IPS DF 4.7 (cell line): ENCODE data around the gene SORBS2.

ENCODE experiments used
- DNase-seq: peaks from one replicate; pipeline ENCODE4 v3.0.0-alpha.2; 2013; ENCODE audit warnings: low spot score; ENCODE audit errors: extremely low read depth

The SORBS2 gene

GRCh38 chr4:185677637-185678314 is 134.2 kb downstream of the SORBS2 start:
- DNase-seq: no peak

DNA sequence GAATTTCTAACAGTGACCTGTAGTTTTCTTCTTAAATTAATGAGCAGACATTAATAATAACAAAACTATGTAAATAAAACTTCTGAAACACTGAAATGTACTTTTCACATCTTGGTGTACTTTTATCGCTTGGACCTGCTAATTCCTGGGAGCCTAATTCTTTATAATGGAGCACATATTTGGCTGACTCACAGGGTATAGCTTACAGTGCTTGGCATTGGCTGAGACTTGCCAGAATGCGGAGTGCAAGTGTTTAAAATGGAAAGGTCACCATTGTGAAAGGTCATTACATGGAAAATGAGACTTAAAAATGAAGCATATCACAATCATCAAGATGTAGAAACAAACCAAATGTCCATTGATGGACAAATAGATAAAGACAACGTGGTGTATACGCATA is 139.4 kb downstream of the SORBS2 start:
- DNase-seq: no peak

- DNase-seq: no peak
Observed at GRCh38 chr4:185672151-185672550, 139.8 kb downstream of the SORBS2 start.

GRCh38 chr4:185671496-185671895 is 140.5 kb downstream of the SORBS2 start:
- DNase-seq: no peak

GRCh38 chr4:185671066-185671465 is 140.9 kb downstream of the SORBS2 start:
- DNase-seq: no peak

DNA sequence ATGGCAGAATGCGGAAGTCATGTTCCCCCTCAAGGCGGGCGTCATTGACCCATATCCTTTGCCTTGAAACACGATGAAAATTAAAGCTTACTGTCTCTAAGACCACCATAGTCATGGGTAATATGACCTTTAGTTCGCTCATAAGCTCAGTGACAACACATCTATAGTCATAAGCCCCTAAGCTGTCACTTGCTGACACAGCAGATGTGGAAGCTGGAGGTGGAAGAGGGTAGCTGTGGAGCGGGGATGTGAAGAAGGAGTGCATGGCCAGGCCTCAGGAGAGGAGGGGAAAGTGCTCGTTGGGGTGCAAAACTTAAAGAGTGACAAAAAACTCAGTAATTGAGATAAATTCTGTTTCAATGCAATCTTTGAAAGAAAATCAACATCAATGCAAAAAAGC is 142.7 kb downstream of the SORBS2 start:
- DNase-seq: no peak

- DNase-seq: no peak
Observed at GRCh38 chr4:185666156-185666555, 145.8 kb downstream of the SORBS2 start.

GRCh38 chr4:185665655-185666054 is 146.3 kb downstream of the SORBS2 start:
- DNase-seq: no peak

- DNase-seq: no peak
Observed at GRCh38 chr4:185664481-185664880, 147.5 kb downstream of the SORBS2 start.

DNA sequence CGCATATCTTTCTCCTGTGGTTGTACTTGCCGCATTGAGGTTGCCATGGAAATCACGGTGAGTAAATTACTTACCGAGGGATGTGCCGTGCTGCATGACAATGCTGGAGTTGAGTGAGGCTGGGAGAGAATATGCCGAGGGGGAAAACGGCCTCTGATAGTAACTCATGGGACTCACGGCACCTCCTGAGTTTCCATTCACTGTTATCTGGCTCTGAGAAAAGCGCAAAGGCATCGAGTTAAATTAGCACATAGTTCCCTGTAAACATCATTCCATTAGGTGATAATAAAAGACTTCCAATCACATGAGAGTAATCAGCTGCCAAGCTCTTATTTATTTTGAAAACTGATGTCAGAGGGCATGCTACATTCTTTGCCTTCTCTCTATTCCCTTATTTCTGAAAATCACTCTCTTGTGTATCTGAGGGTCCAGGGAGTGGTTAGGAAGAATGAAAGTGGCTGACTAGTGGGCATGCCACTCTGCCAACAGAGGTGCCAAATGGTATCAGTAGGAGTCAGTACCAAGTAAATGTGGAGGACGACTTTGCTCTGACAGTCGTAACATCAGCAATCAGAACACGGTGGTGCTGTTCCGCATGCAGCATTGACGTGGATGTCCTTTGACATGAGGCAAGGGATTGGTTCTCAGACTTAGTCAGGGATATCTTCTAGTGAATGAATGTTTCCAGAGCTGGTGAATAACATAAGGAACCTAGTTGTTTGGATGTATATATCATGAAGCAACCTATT is 149.8 kb downstream of the SORBS2 start:
- DNase-seq: no peak

DNA sequence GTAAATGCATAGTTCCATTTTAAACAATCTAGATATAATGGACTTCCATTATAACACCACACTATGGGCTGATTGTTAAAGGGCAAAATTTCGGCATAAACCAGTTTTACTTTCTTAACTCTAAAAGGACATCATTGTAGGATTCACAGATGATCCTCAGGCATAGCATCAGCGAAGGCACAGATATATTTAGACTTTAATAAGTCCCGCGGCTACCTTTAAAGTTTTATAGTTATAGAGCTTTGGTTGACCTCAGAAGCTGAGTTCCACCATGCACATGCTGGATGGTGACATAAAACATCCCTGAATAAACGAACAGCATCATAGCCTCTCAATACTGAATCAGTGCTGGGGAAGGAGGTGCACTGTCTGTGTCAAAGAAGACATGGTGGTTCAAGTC is 151.7 kb downstream of the SORBS2 start:
- DNase-seq: no peak

GRCh38 chr4:185657699-185658098 is 154.3 kb downstream of the SORBS2 start:
- DNase-seq: no peak

GRCh38 chr4:185657183-185657582 is 154.8 kb downstream of the SORBS2 start:
- no peak for DNase-seq

- no peak for DNase-seq
Observed at GRCh38 chr4:185656467-185656931, 155.5 kb downstream of the SORBS2 start.

DNA sequence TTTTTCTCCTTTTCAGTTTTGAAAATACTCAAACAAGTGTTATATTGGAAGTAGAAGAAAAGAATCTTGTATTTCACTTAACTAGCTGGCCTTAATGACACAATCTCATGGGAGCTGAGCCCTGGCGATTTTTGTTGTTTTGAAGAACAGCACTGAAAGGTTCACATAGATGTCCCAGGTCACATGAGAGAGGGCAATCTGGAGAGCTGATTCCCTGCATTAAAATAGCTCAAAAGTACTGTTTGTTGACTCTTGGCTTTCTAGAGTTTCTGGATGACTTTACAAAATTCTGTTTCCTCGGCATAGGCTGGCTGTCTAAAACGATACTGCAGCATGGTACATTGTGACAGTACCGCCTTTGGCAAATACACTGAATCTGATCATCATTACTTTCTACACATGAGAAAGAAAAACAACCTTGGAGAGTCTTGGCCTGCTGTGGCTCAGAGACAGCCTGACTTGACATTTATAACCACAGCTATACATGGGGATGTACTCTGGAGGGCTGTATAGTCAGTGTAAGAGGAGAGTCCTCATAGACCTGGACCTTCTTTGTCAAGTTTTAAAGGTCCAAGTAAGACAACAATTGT is 156.9 kb downstream of the SORBS2 start:
- DNase-seq: no peak

GRCh38 chr4:185654311-185654710 is 157.7 kb downstream of the SORBS2 start:
- DNase-seq: no peak

DNA sequence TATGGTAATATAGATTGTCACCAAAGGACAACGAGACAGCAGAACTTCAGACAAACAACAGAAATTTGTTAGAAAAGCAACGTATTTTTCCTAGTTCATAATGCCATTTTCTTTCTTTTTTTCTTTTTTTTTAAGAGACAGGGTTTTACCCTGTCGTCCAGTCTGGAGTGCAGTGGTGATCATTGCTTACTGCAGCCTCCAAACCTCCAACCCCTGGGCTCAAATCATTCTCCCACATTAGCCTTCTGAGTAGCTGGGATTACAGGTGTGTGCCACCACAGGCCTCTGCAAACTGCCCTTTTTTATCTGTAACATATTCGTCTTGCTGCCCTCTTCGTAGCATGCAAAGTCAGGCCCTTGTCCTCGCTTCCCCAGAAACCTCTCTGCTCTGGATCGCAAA is 160.1 kb downstream of the SORBS2 start:
- DNase-seq: no peak

DNA sequence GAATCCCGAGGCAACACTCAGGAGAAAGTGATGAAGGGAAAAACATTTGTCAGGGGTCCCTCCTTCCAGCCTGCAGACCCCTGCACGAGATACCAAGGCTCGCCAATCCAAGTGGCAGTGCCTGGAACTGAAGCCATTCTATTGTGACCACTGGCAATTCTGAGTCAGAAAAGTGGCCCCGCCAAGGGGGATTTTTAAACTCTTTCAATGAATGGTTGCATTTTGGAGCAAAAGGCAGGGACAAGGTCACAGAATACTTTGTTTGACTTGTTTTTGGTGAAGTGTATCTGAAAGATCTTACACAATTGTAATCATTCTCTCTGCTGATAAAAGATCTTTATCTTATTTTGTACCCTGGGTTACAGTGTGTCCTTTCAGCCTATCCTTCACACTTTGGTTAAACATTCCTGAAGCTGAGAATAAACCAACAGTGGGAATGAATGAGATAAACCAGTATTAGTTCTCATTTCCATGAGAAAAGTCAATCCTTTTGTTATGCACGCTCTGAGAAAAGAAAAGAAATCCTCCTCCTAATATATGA is 160.8 kb downstream of the SORBS2 start:
- DNase-seq: no peak

DNA sequence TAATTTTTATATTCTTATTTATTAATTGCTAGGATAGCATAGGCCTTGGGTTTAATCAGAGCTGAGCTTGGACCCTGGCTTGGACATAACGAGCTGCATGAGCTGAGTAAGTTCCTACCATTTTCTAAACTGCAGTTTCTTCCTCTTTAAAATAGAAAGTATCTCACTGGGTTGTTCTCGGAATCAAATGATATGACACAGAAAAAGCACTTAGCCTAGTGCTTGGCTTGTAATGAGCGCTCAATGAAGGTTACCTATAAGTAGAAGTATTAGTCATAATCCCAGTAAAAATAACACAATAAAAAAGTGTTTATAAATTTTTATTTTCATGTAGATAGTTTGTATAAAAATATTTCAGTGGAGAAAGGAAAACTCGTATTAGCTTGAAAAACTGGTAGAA is 163.4 kb downstream of the SORBS2 start:
- DNase-seq: no peak

DNA sequence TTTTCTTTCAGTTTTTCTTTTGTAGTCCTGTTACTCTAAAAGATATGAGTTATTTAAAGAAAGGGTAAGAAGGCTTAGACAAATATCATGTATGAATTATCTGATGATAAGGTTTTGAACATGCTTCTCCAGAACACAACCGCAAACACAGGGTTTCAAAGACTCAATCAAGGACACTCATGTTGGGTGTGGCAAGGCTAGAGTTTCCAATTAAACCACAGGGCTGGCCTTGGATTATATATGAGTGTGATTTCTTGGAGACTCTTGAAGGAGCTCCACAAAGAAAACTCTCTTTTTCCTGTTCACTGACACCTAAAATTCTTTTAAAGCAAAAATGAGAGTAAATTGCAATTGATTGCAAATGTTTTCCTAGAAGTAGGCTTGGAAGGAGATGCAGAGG is 166.6 kb downstream of the SORBS2 start:
- DNase-seq: no peak

DNA sequence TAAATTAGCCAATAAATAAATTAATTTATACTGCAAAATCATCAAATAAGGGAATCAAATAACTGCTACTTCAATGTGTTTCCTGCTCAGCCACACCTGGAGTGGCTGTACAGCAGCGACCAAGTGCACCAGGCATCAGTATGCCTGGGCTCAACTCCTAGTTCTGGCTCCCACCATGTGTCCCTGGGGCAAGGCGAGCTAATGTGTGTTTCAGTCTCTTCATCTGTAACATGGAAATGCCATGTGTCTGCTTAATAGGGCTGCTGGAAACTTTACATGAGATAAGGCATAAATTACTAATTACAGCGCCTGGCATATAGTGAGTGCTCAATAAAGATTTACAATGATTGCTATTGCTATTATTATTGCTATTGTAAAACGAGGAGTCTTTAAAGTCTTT is 167.6 kb downstream of the SORBS2 start:
- no peak for DNase-seq

- DNase-seq: no peak
Observed at GRCh38 chr4:185642907-185643306, 169.1 kb downstream of the SORBS2 start.
